Prostate gland (tissue), 2 donors: Measurements from ENCODE around the gene CARMIL1. TPM values are rescaled to one million over a fixed set of nuclear protein-coding genes. Genes with fewer than 3 reads are reported as not detected.

ENCODE experiments used
- DNase-seq: peaks from one replicate; pipeline ENCODE4 v3.0.0-alpha.2; 2019; ENCODE audit warnings: low spot score
- H3K27ac ChIP-seq, 2 donors: fragments of 200-600 bp; sonication (generic); 2 replicates each; pipeline ENCODE4 v1.5.1; 2017 to 2019
- H3K27me3 ChIP-seq: fragments of 200-600 bp; sonication (generic); replicated peaks from 2 replicates; pipeline ENCODE4 v1.5.1; 2019; ENCODE audit not compliant: insufficient read depth
- H3K36me3 ChIP-seq, 2 donors: fragments of 200-600 bp; sonication (generic); 1 replicate in 1 of 2; 2 replicates in 1 of 2; pipeline versions ENCODE4 v1.5.1 to v1.8.1; 2017 to 2019
- H3K4me1 ChIP-seq: fragments of 200-600 bp; sonication (generic); replicated peaks from 2 replicates; pipeline ENCODE4 v1.5.1; 2019
- H3K4me3 ChIP-seq, 2 donors: fragments of 200-600 bp; sonication (generic); 2 replicates each; pipeline ENCODE4 v1.5.1; 2017 to 2019
- H3K9me3 ChIP-seq: fragments of 200-600 bp; sonication (generic); 2 replicates; pipeline ENCODE4 v1.5.1; 2017
- CTCF ChIP-seq, 4 experiments: fragments of 200-600 bp in 2 of 4; fragments of 450-650 bp in 2 of 4; sonication (generic) in 2 of 4; IDR thresholded peaks; 1 replicate in 3 of 4; 2 replicates in 1 of 4; pipeline ENCODE4 v1.5.1; 2016 to 2019; ENCODE audit warnings: antibody characterized with exemption in 4 of 4, mild to moderate bottlenecking in 2 of 4, moderate library complexity in 2 of 4
- POLR2A ChIP-seq: fragments of 450-650 bp; IDR thresholded peaks from one replicate; pipeline ENCODE4 v1.6.1; 2016; ENCODE audit warnings: antibody characterized with exemption, mild to moderate bottlenecking
- POLR2AphosphoS5 ChIP-seq: sonication (generic); formaldehyde crosslinking; IDR thresholded peaks from one replicate; pipeline ENCODE4 v1.6.1; 2017; ENCODE audit warnings: antibody characterized with exemption
- WGBS: methylation state at CpG from one replicate; pipeline ENCODE4 v1.1.5; 2018; 5-methylcytosine and 5-hydroxymethylcytosine counted together
- intact Hi-C: fragments of 100-400 bp; cut with DNase I; formaldehyde crosslinking; loops from one replicate; pipeline ENCODE4 v1.14.2; 2022
- total RNA-seq, 2 donors: library from RNA; depleted of rRNA; stranded (reverse); fragments of >200 nt; gene quantifications; one replicate each; pipeline ENCODE4 v1.1.0, GENCODE V29; 2016

The CARMIL1 gene
- total RNA-seq, 2 donors from 2014 or later = 12.9 to 71.7 TPM

GRCh38 chr6:25302677-25303128, 23.5 kb downstream of the CARMIL1 start:
- no peak overlapping the region for H3K27ac ChIP-seq
- H3K4me1 ChIP-seq = no peaks in the 10 kb centered on the region
- DNase-seq = no peak
- H3K9me3 ChIP-seq = no peaks in the 10 kb centered on the region
- no peaks in the 10 kb centered on the region for H3K36me3 ChIP-seq
- H3K27me3 ChIP-seq = no peaks in the 10 kb centered on the region
- H3K4me3 ChIP-seq = no peak overlapping the region
- no peak for TF ChIP-seq POLR2AphosphoS5
- TF ChIP-seq CTCF (IDR thresholded peaks at IDR 0.05) = no peak
- no peak for TF ChIP-seq POLR2A
- intact Hi-C loops = no loop called here
- WGBS = 44% methylated on average over 6 of the region's 6 CpGs

GRCh38 chr6:25303254-25303653, 24.1 kb downstream of the CARMIL1 start:
- TF ChIP-seq POLR2AphosphoS5 = no peak
- no peak for TF ChIP-seq POLR2A

GRCh38 chr6:25306379-25306778, 27.2 kb downstream of the CARMIL1 start:
- no peaks in the 10 kb centered on the region for H3K27me3 ChIP-seq
- no peaks in the 10 kb centered on the region for H3K4me1 ChIP-seq
- no peak overlapping the region for H3K4me3 ChIP-seq
- no peak for TF ChIP-seq POLR2AphosphoS5
- no peak for TF ChIP-seq POLR2A
- TF ChIP-seq CTCF (IDR thresholded peaks at IDR 0.05) = no peak
- DNase-seq = no peak
- no peaks in the 10 kb centered on the region for H3K36me3 ChIP-seq
- H3K9me3 ChIP-seq = no peaks in the 10 kb centered on the region
- 96% methylated on average over 2 of the region's 2 CpGs for WGBS
- no peak overlapping the region for H3K27ac ChIP-seq
- intact Hi-C loops = no loop called here

More at GRCh38 chr6:25303254-25303653, 24.1 kb downstream of the CARMIL1 start:
- intact Hi-C loops = no loop called here
- no peaks in the 10 kb centered on the region for H3K9me3 ChIP-seq
- no peak for DNase-seq
- no peaks in the 10 kb centered on the region for H3K36me3 ChIP-seq
- no peaks in the 10 kb centered on the region for H3K4me1 ChIP-seq
- no peak overlapping the region for H3K27ac ChIP-seq
- H3K4me3 ChIP-seq = no peak overlapping the region
- 93% methylated on average over 1 of the region's 1 CpG for WGBS
- no peaks in the 10 kb centered on the region for H3K27me3 ChIP-seq

GRCh38 chr6:25307805-25308494, 28.8 kb downstream of the CARMIL1 start:
- Histone ChIP-seq H3K27me3 (no peaks in the 10 kb centered on the region), H3K4me1 (no peaks in the 10 kb centered on the region), H3K9me3 (no peaks in the 10 kb centered on the region), H3K4me3 (no peak overlapping the region), H3K27ac (no peak overlapping the region), H3K36me3 (no peaks in the 10 kb centered on the region)
- no peak for DNase-seq
- intact Hi-C loops = no loop called here
- 91% methylated on average over 4 of the region's 4 CpGs for WGBS
- TF ChIP-seq POLR2AphosphoS5 (no peak), POLR2A (no peak), CTCF (IDR thresholded peaks at IDR 0.05) (no peak)

GRCh38 chr6:25309886-25310285, 30.7 kb downstream of the CARMIL1 start:
- no peaks in the 10 kb centered on the region for H3K27me3 ChIP-seq
- no peaks in the 10 kb centered on the region for H3K9me3 ChIP-seq
- intact Hi-C loops = no loop called here
- H3K27ac ChIP-seq = no peak overlapping the region
- H3K36me3 ChIP-seq = no peaks in the 10 kb centered on the region
- H3K4me1 ChIP-seq = no peaks in the 10 kb centered on the region
- WGBS = 94% methylated on average over 8 of the region's 8 CpGs
- TF ChIP-seq CTCF (IDR thresholded peaks at IDR 0.05) (no peak), POLR2AphosphoS5 (no peak), POLR2A (no peak)
- no peak overlapping the region for H3K4me3 ChIP-seq
- DNase-seq = no peak
